GM13976 (cell line): Measurements from ENCODE around the gene ZNF74.
A peak's percentile ranks its signal among the peaks of the same experiment; 100 is the strongest.

ENCODE experiments used
- DNase-seq: peaks from one replicate; pipeline ENCODE4 v3.0.0; 2012; ENCODE audit warnings: low spot score
- in situ Hi-C: fragments of 300-500 bp; cut with MboI; formaldehyde crosslinking; loops from one replicate; pipeline ENCODE4 v1.12.0; 2022; ENCODE audit warnings: low sequenced_read_pairs, mixed read lengths, inconsistent platforms; ENCODE audit not compliant: unreplicated experiment
- TF ChIP-seq, protein P1 (sequence below): IDR thresholded peaks from 2 replicates; pipeline ENCODE4 v1.5.1; 2012; ENCODE audit warnings: borderline replicate concordance, mild to moderate bottlenecking; ENCODE audit not compliant: insufficient read depth; ENCODE audit errors: extremely low read depth, missing control alignments, control extremely low read depth

ZNF74 gene

GRCh38 chr22:20424568-20424931 is 30.6 kb downstream of the ZNF74 start:
- TF ChIP-seq, protein P1, sequence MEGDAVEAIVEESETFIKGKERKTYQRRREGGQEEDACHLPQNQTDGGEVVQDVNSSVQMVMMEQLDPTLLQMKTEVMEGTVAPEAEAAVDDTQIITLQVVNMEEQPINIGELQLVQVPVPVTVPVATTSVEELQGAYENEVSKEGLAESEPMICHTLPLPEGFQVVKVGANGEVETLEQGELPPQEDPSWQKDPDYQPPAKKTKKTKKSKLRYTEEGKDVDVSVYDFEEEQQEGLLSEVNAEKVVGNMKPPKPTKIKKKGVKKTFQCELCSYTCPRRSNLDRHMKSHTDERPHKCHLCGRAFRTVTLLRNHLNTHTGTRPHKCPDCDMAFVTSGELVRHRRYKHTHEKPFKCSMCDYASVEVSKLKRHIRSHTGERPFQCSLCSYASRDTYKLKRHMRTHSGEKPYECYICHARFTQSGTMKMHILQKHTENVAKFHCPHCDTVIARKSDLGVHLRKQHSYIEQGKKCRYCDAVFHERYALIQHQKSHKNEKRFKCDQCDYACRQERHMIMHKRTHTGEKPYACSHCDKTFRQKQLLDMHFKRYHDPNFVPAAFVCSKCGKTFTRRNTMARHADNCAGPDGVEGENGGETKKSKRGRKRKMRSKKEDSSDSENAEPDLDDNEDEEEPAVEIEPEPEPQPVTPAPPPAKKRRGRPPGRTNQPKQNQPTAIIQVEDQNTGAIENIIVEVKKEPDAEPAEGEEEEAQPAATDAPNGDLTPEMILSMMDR = no peak
- in situ Hi-C loops = no loop called here
- DNase-seq = no peak

DNA sequence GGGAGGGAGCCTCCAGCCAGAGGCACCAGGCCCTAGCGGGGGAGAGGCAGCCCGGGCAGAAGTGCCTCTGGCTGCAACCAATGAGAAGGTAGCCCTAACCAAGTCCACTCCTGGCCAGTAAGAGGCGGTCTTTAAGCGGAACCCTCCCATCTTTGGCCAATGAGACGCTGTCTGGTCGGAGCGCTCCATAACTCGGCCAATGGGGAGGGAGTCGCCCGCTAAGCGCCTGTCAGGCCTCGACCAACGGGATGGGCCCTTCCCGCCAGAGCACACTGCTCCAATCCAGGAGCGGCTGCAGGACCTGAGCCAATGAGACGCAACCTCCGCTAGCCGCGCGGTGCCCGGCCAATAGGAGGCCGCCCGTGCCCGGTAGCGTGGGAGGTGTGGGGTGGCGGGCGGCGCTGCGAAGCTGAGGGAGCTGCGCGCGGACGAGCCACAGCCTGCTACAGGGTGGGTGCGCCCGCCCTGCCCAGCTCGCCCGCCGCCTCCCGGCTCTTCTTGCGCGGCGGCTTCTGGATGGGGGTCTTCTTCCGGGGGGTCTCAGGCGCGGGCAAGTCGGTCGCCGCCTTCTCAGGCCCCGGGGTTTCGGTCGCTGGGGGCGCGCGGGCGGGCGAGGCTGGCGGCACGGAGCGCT is 31.1 kb downstream of the ZNF74 start:
- no peak for DNase-seq
- TF ChIP-seq, protein P1 = no peak
- in situ Hi-C loops = no loop called here

DNA sequence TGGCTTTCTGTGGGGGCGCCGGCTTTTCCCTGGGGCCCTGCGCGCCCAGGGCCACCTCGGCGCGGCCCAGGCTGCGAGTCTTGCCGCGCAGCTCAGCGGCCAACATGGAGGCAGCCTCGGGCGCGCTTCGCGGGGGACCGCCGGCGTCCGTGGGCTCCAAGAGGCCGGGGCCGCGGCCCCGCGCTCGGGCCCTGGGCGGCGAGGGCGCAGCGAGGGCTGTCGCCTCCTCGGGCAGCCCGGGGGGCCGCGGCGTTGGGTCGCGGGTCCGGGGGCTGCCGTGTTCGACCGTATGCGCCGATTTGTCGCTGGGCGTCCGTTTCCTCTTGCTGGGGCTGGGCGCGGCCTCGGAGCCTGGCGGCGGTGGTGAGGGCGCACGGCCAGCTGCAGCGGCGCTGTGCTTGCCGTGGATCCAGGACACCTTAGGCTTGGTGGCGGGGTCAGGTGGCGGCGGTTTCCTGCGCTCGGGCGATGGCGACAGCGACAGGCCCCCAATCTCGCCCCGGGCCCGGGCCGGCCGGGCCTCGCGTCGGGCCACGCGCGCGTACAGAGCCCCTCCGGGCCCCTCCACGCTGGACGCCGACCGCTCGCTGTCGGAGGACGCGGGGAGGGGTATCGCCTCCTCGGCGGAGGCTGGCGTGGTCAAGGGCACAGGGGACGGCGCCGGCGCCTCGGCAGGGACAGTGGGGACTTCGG is 31.8 kb downstream of the ZNF74 start:
- in situ Hi-C loops = no loop called here
- no peak for DNase-seq
- TF ChIP-seq, protein P1 = no peak

GRCh38 chr22:20426259-20426615 is 32.3 kb downstream of the ZNF74 start:
- TF ChIP-seq, protein P1 = no peak
- DNase-seq = no peak
- in situ Hi-C loops = no loop called here

GRCh38 chr22:20427104-20427944 is 33.4 kb downstream of the ZNF74 start:
- DNase-seq = peak; percentile 23
- in situ Hi-C loops = no loop called here
- TF ChIP-seq, protein P1 = no peak

- in situ Hi-C loops = no loop called here
- TF ChIP-seq, protein P1 = no peak
- peak; percentile 26 for DNase-seq
These were observed 34.0 kb downstream of the ZNF74 start for GRCh38 chr22:20427945-20428417.
